ENCODE measurements around the gene NSUN4. TPM values are rescaled to one million over a fixed set of nuclear protein-coding genes. Genes with fewer than 3 reads are reported as not detected.

Gene NSUN4
- total and polyA plus RNA-seq, 2 of the 13 experiments (the other 11 are each of a cell fraction or from before 2014, with no cell fraction given): 21.5 to 23.5 TPM

- 0 out of 2 replicates have a peak, but pooled peaks have one; percentile 42 for TF ChIP-seq ZSCAN25 (CRISPR knock-in tag; IDR thresholded peaks at IDR 0.05)
- TF ChIP-seq PHB2 (IDR thresholded peaks at IDR 0.05; ENCODE audit: partially characterized antibody): no peak
- TF ChIP-seq KIAA2018 (CRISPR knock-in tag; IDR thresholded peaks at IDR 0.05; ENCODE audit: borderline replicate concordance): no peak
- TF ChIP-seq ZNF598 (CRISPR knock-in tag; IDR thresholded peaks at IDR 0.05; ENCODE audit: borderline replicate concordance): no peak
- TF ChIP-seq ZNF441 (CRISPR knock-in tag; IDR thresholded peaks at IDR 0.05; ENCODE audit: borderline replicate concordance): no peak
- TF ChIP-seq STAT6 (CRISPR knock-in tag; IDR thresholded peaks at IDR 0.05; ENCODE audit: borderline replicate concordance): no peak
- TF ChIP-seq ZNF772 (CRISPR knock-in tag; IDR thresholded peaks at IDR 0.05): no peak
- TF ChIP-seq GLI4 (CRISPR knock-in tag; IDR thresholded peaks at IDR 0.05; ENCODE audit: borderline replicate concordance): no peak
- peak; percentile 28; the same call in 1 of the 2 replicates for TF ChIP-seq DPF2 (CRISPR knock-in tag; IDR thresholded peaks at IDR 0.05; ENCODE audit: borderline replicate concordance, low read depth)
- TF ChIP-seq ZNF468 (CRISPR knock-in tag; IDR thresholded peaks at IDR 0.05): no peak
- TF ChIP-seq NRL (CRISPR knock-in tag; IDR thresholded peaks at IDR 0.05; ENCODE audit: borderline replicate concordance): peak; percentile 62; the same call in 1 of the 2 replicates
- 0 out of 2 replicates have a peak, but pooled peaks have one; percentile 45 for TF ChIP-seq IRF2 (CRISPR knock-in tag; IDR thresholded peaks at IDR 0.05)
- TF ChIP-seq ZNF224 (CRISPR knock-in tag; IDR thresholded peaks at IDR 0.05): 0 out of 2 replicates have a peak, but pooled peaks have one; percentile 33
- peak; percentile 37; the same call in 1 of the 2 replicates for TF ChIP-seq ZNF616 (CRISPR knock-in tag; IDR thresholded peaks at IDR 0.05; ENCODE audit: low read depth)
- no peak for TF ChIP-seq ZBTB7B (CRISPR knock-in tag; IDR thresholded peaks at IDR 0.05)
- TF ChIP-seq YY1 (IDR thresholded peaks at IDR 0.05; ENCODE audit: insufficient read depth, insufficient replicate concordance, low read depth, low read length): peak; percentile 52
- no peak for TF ChIP-seq MAFK (conservative IDR thresholded peaks at IDR 0.05 in 1 of 2, IDR thresholded peaks at IDR 0.05 in 1 of 2; ENCODE audit: low read length in 2 of 2)
- peak; percentile 77 for TF ChIP-seq ZFX (CRISPR knock-in tag; IDR thresholded peaks at IDR 0.05; ENCODE audit: low read depth)
- TF ChIP-seq ZNF329 (CRISPR knock-in tag; IDR thresholded peaks at IDR 0.05; ENCODE audit: low read depth): no peak
Measured at GRCh38 chr1:46401964-46402626, 61.5 kb downstream of the NSUN4 start (continued).

All from HepG2 (cell line).